HL-60 (cell line): ENCODE measurements around the gene AKAP1.

Experiments used
- DNase-seq, 2 experiments: peaks; one replicate each; pipeline ENCODE4 v3.0.0-alpha.2; 2010 to 2020; ENCODE audit warnings: low read depth in 1 of 2, low spot score in 1 of 2
- H3K27ac ChIP-seq: fragments of 250-450 bp; sonication (Bioruptor Pico); replicated peaks from 2 replicates; pipeline ENCODE4 v1.5.1; 2020; ENCODE audit warnings: mild to moderate bottlenecking, moderate library complexity
- H3K27me3 ChIP-seq: fragments of 250-450 bp; sonication (Bioruptor Pico); 2 replicates; pipeline ENCODE4 v1.5.1; 2021; ENCODE audit warnings: mild to moderate bottlenecking, moderate library complexity; ENCODE audit not compliant: insufficient read depth, poor library complexity, severe bottlenecking
- H3K4me3 ChIP-seq: replicated peaks from 2 replicates; pipeline ENCODE4 v1.5.1; 2011; ENCODE audit warnings: mild to moderate bottlenecking, control low read depth, low read length; ENCODE audit not compliant: insufficient read depth
- CTCF ChIP-seq: IDR thresholded peaks from one replicate; pipeline ENCODE4 v1.5.1; 2011; ENCODE audit warnings: low read length, control low read depth, inconsistent platforms; ENCODE audit not compliant: insufficient read depth
- GABPA ChIP-seq: IDR thresholded peaks from 2 replicates; pipeline ENCODE4 v1.6.1; 2012; ENCODE audit warnings: low read depth
- POLR2AphosphoS5 ChIP-seq: IDR thresholded peaks from 2 replicates; pipeline ENCODE4 v1.6.1; 2012; ENCODE audit warnings: low read depth
- REST ChIP-seq: IDR thresholded peaks from 2 replicates; pipeline ENCODE4 v1.6.1; 2012; ENCODE audit warnings: low read depth; ENCODE audit not compliant: insufficient replicate concordance
- SPI1 ChIP-seq: IDR thresholded peaks from 2 replicates; pipeline ENCODE4 v1.6.1; 2012; ENCODE audit warnings: low read depth, mild to moderate bottlenecking, borderline replicate concordance

The AKAP1 gene

GRCh38 chr17:57078274-57078673 lies 6.8 kb upstream of the AKAP1 start:
- DNase-seq, result no peak
- H3K27ac ChIP-seq, result no peak overlapping the region
- H3K27me3 ChIP-seq, result no peaks in the 10 kb centered on the region
- no peak overlapping the region for H3K4me3 ChIP-seq
- TF ChIP-seq SPI1 (no peak), CTCF (no peak), REST (no peak)

- Histone ChIP-seq H3K4me3 (no peak overlapping the region), H3K27ac (no peak overlapping the region), H3K27me3 (no peaks in the 10 kb centered on the region)
- TF ChIP-seq GABPA (no peak), POLR2AphosphoS5 (no peak), CTCF (no peak), REST (no peak), SPI1 (no peak)
- no peak for DNase-seq
These were observed 4.3 kb upstream of the AKAP1 start for GRCh38 chr17:57080718-57081117.

- DNase-seq, result no peak
- Histone ChIP-seq H3K27ac (no peak overlapping the region; the same call in 1 of the 2 replicates), H3K27me3 (no peaks in the 10 kb centered on the region), H3K4me3 (no peak overlapping the region)
- TF ChIP-seq SPI1 (no peak), POLR2AphosphoS5 (no peak), GABPA (no peak), CTCF (no peak), REST (no peak)
These were observed 2.6 kb upstream of the AKAP1 start for GRCh38 chr17:57082441-57082840.
